GM21529 (cell line): ENCODE measurements around the gene TMEM115.
"Not testable (repeated sequence)": the region's sequence is repeated elsewhere in the genome, so short reads cannot be mapped to it uniquely, and the experiment has no call there.

ENCODE experiments used
- ATAC-seq: cut with Tn5 transposase; IDR thresholded peaks from one replicate; pipeline ENCODE4 v1.9.1; 2021; ENCODE audit not compliant: unreplicated experiment

TMEM115 gene

DNA sequence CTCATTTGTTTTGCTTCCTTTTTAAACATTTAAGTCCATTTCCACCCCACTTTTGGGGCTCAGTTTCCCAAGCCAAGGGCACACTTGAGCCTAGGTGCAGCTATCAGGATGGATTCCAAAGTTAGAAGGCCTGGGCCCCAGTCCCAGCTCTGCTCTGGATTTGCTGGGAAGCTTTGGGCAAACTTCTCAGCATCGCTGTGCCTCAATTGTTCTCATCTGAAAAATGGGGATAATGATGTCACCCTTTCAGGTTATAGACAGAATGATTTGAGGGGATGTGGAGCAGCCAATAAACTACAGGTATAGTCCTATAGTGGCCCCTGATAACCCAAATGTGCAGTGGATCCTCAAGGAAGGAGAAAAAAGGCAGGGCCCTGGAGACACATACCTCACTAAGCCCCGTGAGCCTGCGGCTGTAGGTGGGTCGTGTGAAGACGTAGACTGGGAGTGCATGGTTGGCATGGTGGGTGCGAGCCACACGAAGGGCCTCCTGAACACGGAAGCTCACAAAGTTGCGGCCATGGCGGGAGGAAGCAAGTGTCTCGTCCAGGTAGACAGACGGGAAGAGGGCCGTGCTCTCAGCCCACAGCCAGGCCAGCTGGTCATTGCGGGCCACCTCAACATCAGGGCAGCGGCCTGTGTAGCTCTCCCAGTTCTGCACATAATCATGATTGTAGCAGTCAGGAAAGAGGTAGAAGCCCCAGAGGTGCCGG, 40.0 kb downstream of the TMEM115 start:
- ATAC-seq = no peak

DNA sequence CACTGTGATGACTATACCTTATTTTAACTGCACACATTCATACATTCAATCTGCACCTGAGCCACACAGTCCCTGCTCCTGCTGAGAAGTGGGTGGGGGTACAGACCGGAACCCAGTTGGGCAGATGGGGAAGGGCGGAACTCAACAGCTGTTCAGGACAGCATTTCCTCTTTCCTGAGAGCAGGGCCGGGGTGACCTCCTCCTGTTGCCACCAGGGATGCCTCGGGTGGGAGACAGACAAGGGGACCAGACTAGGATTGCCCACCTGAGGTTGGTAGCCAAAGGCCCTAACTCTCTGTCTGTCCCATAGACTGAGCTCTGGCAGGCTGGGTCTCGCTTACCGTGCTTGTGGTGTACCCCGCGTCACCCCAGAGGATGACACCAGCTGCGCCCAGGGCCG, 40.7 kb downstream of the TMEM115 start:
- no peak for ATAC-seq

DNA sequence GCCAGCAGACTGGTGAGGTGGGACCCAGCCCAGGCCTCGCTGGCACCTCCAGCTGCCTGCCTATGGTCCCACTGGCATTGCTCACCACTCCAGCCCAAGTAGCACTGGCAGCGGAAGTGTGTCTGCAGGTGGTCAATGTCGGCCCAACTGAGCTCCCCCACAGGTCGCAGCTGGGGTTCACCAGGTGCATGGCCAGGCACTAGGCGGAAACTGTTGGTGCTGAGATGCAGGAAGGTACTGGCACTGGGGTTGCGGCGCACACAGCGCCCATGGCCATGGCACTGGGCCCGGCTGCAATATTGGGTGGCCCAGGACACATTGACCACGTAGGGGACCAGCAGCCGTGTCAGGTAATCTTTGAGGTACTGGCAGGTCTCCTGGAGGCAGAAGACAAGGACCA, 41.2 kb downstream of the TMEM115 start:
- ATAC-seq = no peak

DNA sequence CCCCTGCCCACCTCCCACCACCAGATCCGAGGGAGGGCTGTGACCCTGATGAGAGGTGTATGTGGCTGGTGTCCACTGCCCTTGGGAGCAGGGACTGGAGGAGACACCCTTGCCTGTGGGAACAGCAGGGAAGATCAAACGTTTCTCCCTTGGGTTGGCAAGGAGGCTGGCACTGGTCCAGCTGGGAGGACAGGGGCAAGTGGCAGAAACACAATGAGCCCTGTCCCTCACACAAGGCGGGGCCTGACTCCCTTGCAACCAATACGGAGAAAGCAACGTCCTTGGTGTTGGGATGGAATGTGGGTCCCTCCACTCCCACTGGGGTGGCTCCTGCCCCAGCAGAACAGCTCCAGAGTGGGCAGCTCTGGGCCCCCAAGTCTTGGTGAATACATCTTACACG, 42.0 kb downstream of the TMEM115 start:
- ATAC-seq = no peak

DNA sequence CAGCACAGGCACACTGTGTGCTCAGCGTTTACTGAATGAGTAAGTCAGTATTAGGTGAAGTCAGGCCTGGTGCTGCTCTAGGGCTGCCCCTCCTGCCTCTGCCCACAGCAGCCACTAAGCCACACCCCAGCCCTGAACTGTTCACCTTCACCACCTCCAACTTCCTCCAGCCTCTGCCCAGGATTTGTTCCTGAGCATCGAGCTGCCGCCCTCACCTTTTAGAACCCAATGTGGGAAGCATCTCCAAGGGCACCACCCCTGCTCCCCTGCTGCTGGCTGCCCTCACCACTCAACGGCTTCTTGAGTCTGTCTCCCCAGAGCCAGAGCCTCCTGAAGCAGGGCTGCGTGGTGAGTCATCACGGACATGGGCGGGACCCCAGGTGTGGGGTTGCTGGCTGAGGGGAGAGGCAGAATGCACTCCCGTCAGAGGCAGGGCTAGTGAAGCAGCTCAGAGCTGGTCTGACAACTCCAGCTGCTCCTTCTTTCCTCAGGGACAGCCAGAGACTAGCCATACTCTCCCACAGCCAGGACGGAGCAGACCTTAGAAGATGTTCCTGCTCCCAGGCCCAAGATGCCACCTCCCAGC, 42.6 kb downstream of the TMEM115 start:
- ATAC-seq = no peak

DNA sequence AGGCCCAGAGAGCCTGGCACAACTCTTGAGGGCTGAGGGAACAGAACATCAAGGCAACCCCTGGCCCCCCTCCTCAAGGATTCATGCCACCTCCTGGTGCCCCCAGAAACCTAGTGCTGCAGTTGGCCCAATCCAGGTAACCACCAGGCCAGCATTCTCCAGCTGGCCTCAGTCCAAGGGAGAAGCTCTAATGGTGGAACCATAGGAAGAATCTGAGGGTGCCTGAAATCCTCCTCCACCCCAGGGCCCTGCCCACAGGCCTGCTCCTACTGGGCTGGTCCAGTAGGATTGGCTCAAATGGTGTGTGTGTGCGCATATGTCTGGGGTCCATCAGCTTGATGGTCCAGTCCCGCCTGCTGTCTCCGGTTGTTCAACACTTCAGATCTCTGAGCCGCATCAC, 44.5 kb downstream of the TMEM115 start:
- no peak for ATAC-seq

DNA sequence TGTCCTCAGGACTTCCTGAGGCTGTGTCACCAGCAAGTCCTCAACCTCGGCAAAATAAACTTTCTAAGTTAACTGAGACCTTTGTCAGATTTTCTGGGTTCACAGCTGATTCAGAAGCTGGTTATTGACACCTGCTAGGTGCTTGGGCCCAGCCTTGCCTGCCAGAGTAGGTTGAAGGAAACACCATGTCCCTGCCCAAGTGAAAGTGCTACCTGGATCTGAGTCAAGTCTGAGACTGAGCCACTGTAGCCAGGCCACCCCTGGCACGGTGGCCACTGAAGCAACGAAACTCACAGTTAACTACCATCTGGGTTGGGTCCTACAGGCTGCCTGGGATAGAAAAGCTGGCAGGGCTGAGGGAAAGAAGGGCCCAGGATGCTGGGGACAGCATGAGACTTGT, 45.0 kb downstream of the TMEM115 start:
- ATAC-seq = no peak

DNA sequence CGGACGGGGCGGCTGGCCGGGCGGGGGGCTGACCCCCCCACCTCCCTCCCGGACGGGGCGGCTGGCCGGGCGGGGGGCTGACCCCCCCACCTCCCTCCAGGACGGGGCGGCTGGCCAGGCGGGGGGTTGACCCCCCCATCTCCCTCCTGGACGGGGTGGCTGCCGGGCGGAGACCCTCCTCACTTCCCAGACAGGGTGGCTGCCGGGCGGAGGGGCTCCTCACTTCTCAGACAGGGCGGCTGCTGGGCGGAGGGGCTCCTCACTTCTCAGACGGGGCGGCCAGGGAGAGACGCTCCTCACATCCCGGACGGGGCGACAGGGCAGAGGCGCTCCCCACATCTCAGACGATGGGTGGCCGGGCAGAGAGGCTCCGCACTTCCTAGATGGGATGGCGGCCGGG, 47.3 kb downstream of the TMEM115 start:
- ATAC-seq = not testable (repeated sequence)
